Measurements from ENCODE around the gene GFER. TPM values are rescaled to one million over a fixed set of nuclear protein-coding genes. Genes with fewer than 3 reads are reported as not detected.

Gene GFER
- total RNA-seq, 1 experiment from 2014 or later: 43.5 TPM

- no peaks in the 10 kb centered on the region for H3K9me3 Mint-ChIP-seq (ENCODE audit: low read depth, unreplicated experiment)
- peak overlapping the region; percentile 73 for H3K4me3 Mint-ChIP-seq (ENCODE audit: low read depth, unreplicated experiment)
- H3K27ac Mint-ChIP-seq (ENCODE audit: unreplicated experiment): no peak overlapping the region
- no peak for TF ChIP-seq CTCF (IDR thresholded peaks at IDR 0.05; ENCODE audit: unreplicated experiment)
- peaks cover 37% of the 10 kb centered on the region for H3K4me1 Mint-ChIP-seq (ENCODE audit: low read depth, unreplicated experiment)
- peaks cover 39% of the 10 kb centered on the region for H3K36me3 Mint-ChIP-seq (ENCODE audit: insufficient read depth, unreplicated experiment)
- intact Hi-C loops (cut with micrococcal nuclease; ENCODE audit: unreplicated experiment): loop anchor here (2.0 kb wide), 1 partner anchor 118 kb away; no protein-coding TSS in a partner anchor
- H3K27me3 Mint-ChIP-seq (ENCODE audit: unreplicated experiment): peaks cover 62% of the 10 kb centered on the region
- no TSS peak for BruUV-seq (replicated peaks)
- peak; percentile 50 for DNase-seq
- CTCF ChIA-PET: interaction anchor here (0.5 to 1.5 kb wide), 10 partner anchors 14 to 1327 kb away, joined by 3 to 29 read pairs (median 5); partner anchors contain the start of genes NTHL1, RAB26 and TSC2
Measured at GRCh38 chr16:2022723-2023091, 38.7 kb downstream of the GFER start.

GRCh38 chr16:2023092-2024031, 39.4 kb downstream of the GFER start:
- Mint-ChIP-seq H3K4me1 (ENCODE audit: low read depth, unreplicated experiment) (peaks cover 41% of the 10 kb centered on the region), H3K4me3 (ENCODE audit: low read depth, unreplicated experiment) (peak overlapping the region; percentile 73), H3K27ac (ENCODE audit: unreplicated experiment) (no peak overlapping the region), H3K27me3 (ENCODE audit: unreplicated experiment) (peaks cover 56% of the 10 kb centered on the region), H3K9me3 (ENCODE audit: low read depth, unreplicated experiment) (no peaks in the 10 kb centered on the region), H3K36me3 (ENCODE audit: insufficient read depth, unreplicated experiment) (peaks cover 45% of the 10 kb centered on the region)
- BruUV-seq (replicated peaks): no TSS peak
- CTCF ChIA-PET: interaction anchor here (0.5 to 1.6 kb wide), 11 partner anchors 15 to 776 kb away, joined by 3 to 29 read pairs (median 4); partner anchors contain the start of genes NTHL1, RAB26 and TSC2
- intact Hi-C loops (cut with micrococcal nuclease; ENCODE audit: unreplicated experiment): loop anchor here (2.0 kb wide), 1 partner anchor 117 kb away; no protein-coding TSS in a partner anchor
- peak; percentile 97 for DNase-seq
- TF ChIP-seq CTCF (IDR thresholded peaks at IDR 0.05; ENCODE audit: unreplicated experiment): peak; percentile 98

- no peak overlapping the region for H3K4me3 Mint-ChIP-seq (ENCODE audit: low read depth, unreplicated experiment)
- no peak for DNase-seq
- no peak overlapping the region for H3K27ac Mint-ChIP-seq (ENCODE audit: unreplicated experiment)
- peaks cover 46% of the 10 kb centered on the region for H3K36me3 Mint-ChIP-seq (ENCODE audit: insufficient read depth, unreplicated experiment)
- peaks cover 41% of the 10 kb centered on the region for H3K4me1 Mint-ChIP-seq (ENCODE audit: low read depth, unreplicated experiment)
- BruUV-seq (replicated peaks): no TSS peak
- H3K9me3 Mint-ChIP-seq (ENCODE audit: low read depth, unreplicated experiment): no peaks in the 10 kb centered on the region
- no peak for TF ChIP-seq CTCF (IDR thresholded peaks at IDR 0.05; ENCODE audit: unreplicated experiment)
- intact Hi-C loops (cut with micrococcal nuclease; ENCODE audit: unreplicated experiment): no loop called here
- peaks cover 49% of the 10 kb centered on the region for H3K27me3 Mint-ChIP-seq (ENCODE audit: unreplicated experiment)
- CTCF ChIA-PET: interaction anchor here (0.7 to 1.6 kb wide), 3 partner anchors 32 to 117 kb away, joined by 3 to 4 read pairs (median 4); no protein-coding TSS in a partner anchor
Measured at GRCh38 chr16:2024032-2024420, 40.0 kb downstream of the GFER start.

- intact Hi-C loops (cut with micrococcal nuclease; ENCODE audit: unreplicated experiment): no loop called here
- peaks cover 46% of the 10 kb centered on the region for H3K36me3 Mint-ChIP-seq (ENCODE audit: insufficient read depth, unreplicated experiment)
- H3K27me3 Mint-ChIP-seq (ENCODE audit: unreplicated experiment): peaks cover 37% of the 10 kb centered on the region
- H3K9me3 Mint-ChIP-seq (ENCODE audit: low read depth, unreplicated experiment): no peaks in the 10 kb centered on the region
- no peak for TF ChIP-seq CTCF (IDR thresholded peaks at IDR 0.05; ENCODE audit: unreplicated experiment)
- CTCF ChIA-PET: interaction anchor here (1.4 to 1.6 kb wide), 2 partner anchors 22 to 31 kb away, joined by 4 to 5 read pairs; partner anchors contain the start of genes NTHL1 and TSC2
- DNase-seq: no peak
- no TSS peak for BruUV-seq (replicated peaks)
- no peak overlapping the region for H3K27ac Mint-ChIP-seq (ENCODE audit: unreplicated experiment)
- H3K4me1 Mint-ChIP-seq (ENCODE audit: low read depth, unreplicated experiment): peaks cover 41% of the 10 kb centered on the region
- peak overlapping the region; percentile 74 for H3K4me3 Mint-ChIP-seq (ENCODE audit: low read depth, unreplicated experiment)
Measured at GRCh38 chr16:2025251-2025650, 41.3 kb downstream of the GFER start.
